ENCODE data around the gene HINFP. TPM values are rescaled to one million over a fixed set of nuclear protein-coding genes. Genes with fewer than 3 reads are reported as not detected.
A peak's percentile ranks its signal among the peaks of the same experiment; 100 is the strongest.

Gene HINFP
- total and polyA plus RNA-seq, 3 donors from 2014 or later: 38.3 to 58.7 (median 58.3) TPM

DNA sequence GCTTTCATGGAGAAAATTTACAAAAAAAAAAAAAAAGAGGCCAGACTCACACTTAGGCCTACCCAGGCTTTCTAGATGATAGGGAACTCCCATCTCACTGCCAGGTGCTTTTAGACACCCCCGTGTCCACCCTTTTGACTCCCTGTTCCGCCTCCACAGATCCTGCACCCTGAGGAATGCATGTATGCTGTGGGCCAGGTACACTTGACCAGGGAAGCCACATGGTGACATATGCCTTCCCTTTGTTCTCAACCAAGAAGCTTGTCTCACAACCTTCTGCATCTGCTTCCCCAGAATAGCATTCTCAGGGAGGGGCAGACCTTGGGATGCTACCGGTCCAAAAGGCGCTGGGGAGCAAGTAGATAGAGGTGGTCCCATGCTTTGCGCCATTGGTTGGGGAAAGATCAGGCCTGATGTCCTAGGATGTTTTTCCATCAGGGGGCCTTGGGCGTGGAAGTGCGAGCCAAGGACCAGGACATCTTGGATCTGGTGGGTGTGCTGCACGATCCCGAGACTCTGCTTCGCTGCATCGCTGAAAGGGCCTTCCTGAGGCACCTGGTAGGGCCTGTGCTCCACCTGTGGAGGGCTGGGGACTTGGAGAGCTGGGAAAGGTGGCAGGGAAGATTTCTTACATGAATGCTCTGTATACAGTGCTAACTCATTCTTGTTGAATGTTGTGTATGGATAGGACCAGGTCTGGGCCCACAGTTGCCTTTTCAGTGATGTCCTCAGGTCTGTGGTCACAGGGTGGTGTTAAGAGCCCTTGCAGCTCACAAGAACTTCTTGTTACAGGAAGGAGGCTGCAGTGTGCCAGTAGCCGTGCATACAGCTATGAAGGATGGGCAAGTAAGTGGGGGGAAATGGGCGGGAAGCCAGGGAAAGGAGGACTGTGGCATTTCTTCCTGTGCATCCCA is 29.2 kb upstream of the HINFP start:
- no peak for TF ChIP-seq POLR2A (IDR thresholded peaks at IDR 0.05)
- intact Hi-C loops (cut with DNase I; ENCODE audit: low total_unique reads): loop anchor here (10.0 kb wide), 1 partner anchor 93 kb away; the partner anchor contains the start of gene NHERF4
- DNase-seq: no peak
- WGBS, 2 donors: 86 to 91% methylated on average over 11 to 13 of the region's 13 CpGs
- no peaks in the 10 kb centered on the region for H3K36me3 ChIP-seq (ENCODE audit: low read depth, missing control alignments)
- no peaks in the 10 kb centered on the region for H3K9me3 ChIP-seq
- no peak overlapping the region for H3K27ac ChIP-seq
- peaks cover 17% of the 10 kb centered on the region for H3K4me1 ChIP-seq
- H3K27me3 ChIP-seq: no peaks in the 10 kb centered on the region
- no peak overlapping the region for H3K4me3 ChIP-seq

GRCh38 chr11:119092880-119093842 is 28.2 kb upstream of the HINFP start:
- 56 to 62% methylated on average over 10 to 12 of the region's 12 CpGs for WGBS, 2 donors
- intact Hi-C loops (cut with DNase I; ENCODE audit: low total_unique reads): loop anchor here (10.0 kb wide), 1 partner anchor 92 kb away; the partner anchor contains the start of gene NHERF4

GRCh38 chr11:119093942-119094815 is 27.2 kb upstream of the HINFP start:
- Histone ChIP-seq H3K27me3 (no peaks in the 10 kb centered on the region), H3K4me3 (peak overlapping the region; percentile 77 to 80), H3K4me1 (peaks cover 17% of the 10 kb centered on the region), H3K36me3 (ENCODE audit: low read depth, missing control alignments) (no peaks in the 10 kb centered on the region), H3K9me3 (no peaks in the 10 kb centered on the region), H3K27ac (peak overlapping the region; percentile 83 to 96)
- 1 to 2% methylated on average over 12 to 45 of the region's 81 CpGs for WGBS, 2 donors
- peak; percentile 46 for DNase-seq
- intact Hi-C loops (cut with DNase I; ENCODE audit: low total_unique reads): loop anchor here (10.0 kb wide), 1 partner anchor 91 kb away; the partner anchor contains the start of gene NHERF4
- TF ChIP-seq POLR2A (IDR thresholded peaks at IDR 0.05) (no peak), CTCF (IDR thresholded peaks at IDR 0.05) (no peak)

More at GRCh38 chr11:119092880-119093842, 28.2 kb upstream of the HINFP start:
- TF ChIP-seq POLR2A (IDR thresholded peaks at IDR 0.05) (no peak), CTCF (IDR thresholded peaks at IDR 0.05) (no peak)
- H3K4me1 ChIP-seq: peaks cover 17% of the 10 kb centered on the region
- H3K4me3 ChIP-seq: peak overlapping the region; percentile 77 to 80
- H3K36me3 ChIP-seq (ENCODE audit: low read depth, missing control alignments): no peaks in the 10 kb centered on the region
- H3K27me3 ChIP-seq: no peaks in the 10 kb centered on the region
- DNase-seq: no peak
- peak overlapping the region; percentile 83 to 96 for H3K27ac ChIP-seq
- no peaks in the 10 kb centered on the region for H3K9me3 ChIP-seq

DNA sequence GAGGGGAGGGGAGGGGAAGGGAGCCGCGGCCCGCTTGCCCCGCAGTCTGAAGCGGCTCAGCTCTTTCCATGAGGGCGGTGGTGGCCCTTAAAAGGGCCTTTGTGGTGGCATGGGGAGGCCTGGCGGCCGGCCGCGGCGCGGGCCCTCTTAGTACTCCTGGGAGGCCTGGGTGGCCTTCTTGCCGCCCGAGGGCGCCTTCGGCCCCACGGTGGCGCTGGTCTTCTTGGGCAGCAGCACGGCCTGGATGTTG is 26.6 kb upstream of the HINFP start:
- Histone ChIP-seq H3K36me3 (ENCODE audit: low read depth, missing control alignments) (no peaks in the 10 kb centered on the region), H3K27me3 (no peaks in the 10 kb centered on the region), H3K4me1 (peaks cover 17% of the 10 kb centered on the region), H3K4me3 (peak overlapping the region; percentile 77 to 80), H3K9me3 (no peaks in the 10 kb centered on the region), H3K27ac (peak overlapping the region; percentile 83 to 96)
- DNase-seq: peak; percentile 85
- intact Hi-C loops (cut with DNase I; ENCODE audit: low total_unique reads): loop anchor here (5.0 to 10.0 kb wide), 2 partner anchors 37 to 90 kb away; partner anchors contain the start of genes HYOU1 and NHERF4
- no peak for TF ChIP-seq POLR2A (IDR thresholded peaks at IDR 0.05)
- peak in 2 of 3 experiments; percentile 55 to 65 for TF ChIP-seq CTCF (IDR thresholded peaks at IDR 0.05)
- 0% methylated on average over 12 of the region's 19 CpGs; no CpG with 5 or more reads in 1 of the 2 donors for WGBS, 2 donors
